GM18526 (cell line): ENCODE results near the gene NHLRC4.

Source experiments
- POLR2A ChIP-seq: IDR thresholded peaks from 3 replicates; pipeline ENCODE4 v1.6.1; 2011; ENCODE audit not compliant: insufficient read length; ENCODE audit errors: extremely low read depth

The NHLRC4 gene

GRCh38 chr16:539901-540530 lies 26.8 kb upstream of the NHLRC4 start:
- no peak for TF ChIP-seq POLR2A

GRCh38 chr16:540645-541340 lies 26.0 kb upstream of the NHLRC4 start:
- no peak for TF ChIP-seq POLR2A

- no peak for TF ChIP-seq POLR2A
Measured at GRCh38 chr16:543301-544164, 23.3 kb upstream of the NHLRC4 start.

GRCh38 chr16:544517-544916 lies 22.3 kb upstream of the NHLRC4 start:
- TF ChIP-seq POLR2A, result no peak

- TF ChIP-seq POLR2A, result no peak
Measured at GRCh38 chr16:546909-547770, 19.7 kb upstream of the NHLRC4 start.

- no peak for TF ChIP-seq POLR2A
Measured at GRCh38 chr16:548586-548985, 18.2 kb upstream of the NHLRC4 start.

GRCh38 chr16:549544-550263 lies 17.1 kb upstream of the NHLRC4 start:
- no peak for TF ChIP-seq POLR2A

- no peak for TF ChIP-seq POLR2A
Measured at GRCh38 chr16:551210-551609, 15.6 kb upstream of the NHLRC4 start.

GRCh38 chr16:552171-552570 lies 14.6 kb upstream of the NHLRC4 start:
- TF ChIP-seq POLR2A, result no peak

GRCh38 chr16:553601-554296 lies 13.1 kb upstream of the NHLRC4 start:
- no peak for TF ChIP-seq POLR2A

GRCh38 chr16:554297-554621 lies 12.5 kb upstream of the NHLRC4 start:
- TF ChIP-seq POLR2A, result no peak

- no peak for TF ChIP-seq POLR2A
Measured at GRCh38 chr16:554640-555365, 12.0 kb upstream of the NHLRC4 start.

GRCh38 chr16:555528-556473 lies 11.0 kb upstream of the NHLRC4 start:
- TF ChIP-seq POLR2A, result no peak
